Measurements from ENCODE around the gene GTPBP8. TPM values are rescaled to one million over a fixed set of nuclear protein-coding genes. Genes with fewer than 3 reads are reported as not detected.

Gene GTPBP8
- total RNA-seq: 19.1 and 26.1 TPM in 2 replicates

GRCh38 chr3:112990672-112991602 is at the start of gene GTPBP8:
TSS of gene GTPBP8 (plus strand) at chr3:112990984. CDS start at chr3:112991000, 16 bp downstream.

GRCh38 chr3:112974894-112975293 is 15.9 kb upstream of the GTPBP8 start, which contains the start of gene CD200R1:
TSS of gene CD200R1 (minus strand) at chr3:112975103. CDS start at chr3:112974857, 246 bp downstream.

Other genes with a start within 250 kb of the GTPBP8 start
- gene CD200R1L, start 144.1 kb upstream of the GTPBP8 start, total RNA-seq: not detected in 2 replicates
- gene CD200R1, start 15.9 kb upstream of the GTPBP8 start, total RNA-seq: not detected in 2 replicates
- gene BOC, start 220.6 kb downstream of the GTPBP8 start, total RNA-seq: 0.13 TPM in 1 of 2 replicates, not detected in the other